ENCODE results near the gene BAD.

- TF ChIP-seq POLR2A (IDR thresholded peaks at IDR 0.05) (no peak), CTCF (IDR thresholded peaks at IDR 0.05) (no peak), EP300 (IDR thresholded peaks at IDR 0.05) (no peak), POLR2AphosphoS5 (IDR thresholded peaks at IDR 0.05) (no peak)
These were observed 43.5 kb upstream of the BAD start for GRCh38 chr11:64327993-64328392.

Data from stomach (tissue), 4 donors.